ENCODE data around the gene MKRN2. TPM values are rescaled to one million over a fixed set of nuclear protein-coding genes. Genes with fewer than 3 reads are reported as not detected.

MKRN2 gene
- polyA plus RNA-seq, 1 experiment, result 62.3 TPM

DNA sequence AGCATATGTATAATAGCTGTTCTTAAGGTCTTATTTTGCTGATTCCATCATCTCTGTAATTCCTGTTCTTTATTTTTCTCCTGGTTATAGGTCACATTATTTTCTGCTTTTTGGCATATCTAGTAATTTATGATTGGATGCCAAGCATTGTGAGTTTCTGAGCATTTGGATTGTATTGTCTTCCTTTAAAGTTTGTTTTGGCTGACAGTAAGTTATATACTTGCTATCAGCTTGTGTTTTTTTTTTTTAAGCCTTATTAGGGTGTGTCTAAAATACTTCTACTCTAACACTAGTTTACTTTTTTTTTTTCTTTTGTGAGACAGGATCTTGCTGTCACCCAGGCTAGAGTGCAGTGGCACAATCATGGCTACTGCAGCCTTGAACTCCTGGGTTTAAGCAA lies 10.1 kb downstream of the MKRN2 start:
- CTCF ChIA-PET, result no interaction called here

DNA sequence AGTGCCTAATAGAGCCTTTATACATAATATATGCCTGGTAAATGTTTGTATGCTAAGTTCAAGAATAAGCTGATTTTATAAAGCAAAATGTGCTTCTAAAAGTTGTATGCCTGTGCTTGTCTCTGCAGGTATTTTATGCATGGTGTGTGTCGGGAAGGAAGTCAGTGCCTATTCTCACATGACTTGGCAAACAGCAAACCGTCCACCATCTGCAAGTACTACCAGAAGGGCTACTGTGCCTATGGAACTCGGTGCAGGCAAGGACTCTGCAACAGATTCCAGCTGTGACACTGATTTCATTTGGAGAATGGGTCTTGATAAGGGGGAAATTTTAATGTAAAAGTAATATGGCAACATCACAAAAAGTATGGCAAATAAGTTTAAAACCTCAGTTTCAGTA lies 11.9 kb downstream of the MKRN2 start:
- DNase-seq (ENCODE audit: low read depth, low spot score), result no peak
- ChIA-PET CTCF (no interaction called here), POLR2A (no interaction called here)
- Histone ChIP-seq H3K27me3 (ENCODE audit: control insufficient read depth, insufficient read depth, low read length) (no peaks in the 10 kb centered on the region), H3K4me3 (ENCODE audit: low read depth, low read length) (no peak overlapping the region), H3K27ac (ENCODE audit: low read depth, low read length) (no peak overlapping the region), H3K9me3 (ENCODE audit: control insufficient read depth, insufficient read depth, low read length) (0 out of 2 replicates have a peak, but pooled peaks cover 4% of the 10 kb centered on the region)
- TF ChIP-seq, protein P1, sequence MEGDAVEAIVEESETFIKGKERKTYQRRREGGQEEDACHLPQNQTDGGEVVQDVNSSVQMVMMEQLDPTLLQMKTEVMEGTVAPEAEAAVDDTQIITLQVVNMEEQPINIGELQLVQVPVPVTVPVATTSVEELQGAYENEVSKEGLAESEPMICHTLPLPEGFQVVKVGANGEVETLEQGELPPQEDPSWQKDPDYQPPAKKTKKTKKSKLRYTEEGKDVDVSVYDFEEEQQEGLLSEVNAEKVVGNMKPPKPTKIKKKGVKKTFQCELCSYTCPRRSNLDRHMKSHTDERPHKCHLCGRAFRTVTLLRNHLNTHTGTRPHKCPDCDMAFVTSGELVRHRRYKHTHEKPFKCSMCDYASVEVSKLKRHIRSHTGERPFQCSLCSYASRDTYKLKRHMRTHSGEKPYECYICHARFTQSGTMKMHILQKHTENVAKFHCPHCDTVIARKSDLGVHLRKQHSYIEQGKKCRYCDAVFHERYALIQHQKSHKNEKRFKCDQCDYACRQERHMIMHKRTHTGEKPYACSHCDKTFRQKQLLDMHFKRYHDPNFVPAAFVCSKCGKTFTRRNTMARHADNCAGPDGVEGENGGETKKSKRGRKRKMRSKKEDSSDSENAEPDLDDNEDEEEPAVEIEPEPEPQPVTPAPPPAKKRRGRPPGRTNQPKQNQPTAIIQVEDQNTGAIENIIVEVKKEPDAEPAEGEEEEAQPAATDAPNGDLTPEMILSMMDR (IDR thresholded peaks at IDR 0.05; ENCODE audit: low read depth, low read length), result no peak

More for the DNA sequence above, 10.1 kb downstream of the MKRN2 start:
- no peak overlapping the region for H3K4me3 ChIP-seq (ENCODE audit: low read depth, low read length)
- DNase-seq (ENCODE audit: low read depth, low spot score), result no peak
- no peaks in the 10 kb centered on the region for H3K27me3 ChIP-seq (ENCODE audit: control insufficient read depth, insufficient read depth, low read length)
- TF ChIP-seq, protein P1 (IDR thresholded peaks at IDR 0.05; ENCODE audit: low read depth, low read length), result no peak
- H3K9me3 ChIP-seq (ENCODE audit: control insufficient read depth, insufficient read depth, low read length), result 0 out of 2 replicates have a peak, but pooled peaks cover 4% of the 10 kb centered on the region
- H3K27ac ChIP-seq (ENCODE audit: low read depth, low read length), result no peak overlapping the region
- POLR2A ChIA-PET, result interaction anchor here (0.7 kb wide), 1 partner anchor 97 kb away, joined by 4 read pairs; no protein-coding TSS in a partner anchor

DNA sequence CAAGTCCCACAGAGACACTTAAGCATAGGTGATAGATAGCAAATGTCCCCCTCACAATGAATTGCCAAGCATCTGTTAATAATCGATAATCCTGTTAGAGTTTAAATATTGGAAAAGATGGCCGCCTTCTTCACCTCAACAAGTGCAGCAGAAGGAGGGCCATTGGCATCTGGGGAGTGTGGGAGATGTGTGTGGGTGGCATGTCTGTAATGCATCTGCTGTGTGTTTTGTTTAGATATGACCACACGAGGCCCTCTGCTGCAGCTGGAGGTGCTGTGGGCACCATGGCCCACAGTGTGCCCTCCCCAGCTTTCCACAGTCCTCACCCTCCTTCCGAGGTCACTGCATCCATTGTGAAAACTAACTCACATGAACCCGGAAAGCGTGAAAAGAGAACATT lies 12.9 kb downstream of the MKRN2 start:
- CTCF ChIA-PET, result no interaction called here

DNA sequence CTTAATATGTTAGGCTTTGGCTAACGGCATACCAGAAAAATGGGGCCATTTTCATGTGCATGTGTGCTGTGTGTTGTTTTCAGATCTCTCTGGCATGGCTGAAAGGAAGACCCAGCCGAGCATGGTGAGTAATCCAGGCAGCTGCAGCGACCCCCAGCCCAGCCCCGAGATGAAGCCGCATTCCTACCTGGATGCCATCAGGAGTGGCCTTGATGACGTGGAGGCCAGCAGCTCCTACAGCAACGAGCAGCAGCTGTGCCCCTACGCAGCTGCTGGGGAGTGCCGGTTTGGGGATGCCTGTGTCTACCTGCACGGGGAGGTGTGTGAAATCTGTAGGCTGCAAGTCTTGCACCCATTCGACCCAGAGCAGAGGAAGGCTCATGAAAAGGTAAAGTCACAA lies 15.1 kb downstream of the MKRN2 start:
- Histone ChIP-seq H3K27ac (ENCODE audit: low read depth, low read length) (no peak overlapping the region), H3K4me3 (ENCODE audit: low read depth, low read length) (no peak overlapping the region), H3K27me3 (ENCODE audit: control insufficient read depth, insufficient read depth, low read length) (no peaks in the 10 kb centered on the region), H3K9me3 (ENCODE audit: control insufficient read depth, insufficient read depth, low read length) (no peaks in the 10 kb centered on the region)
- no peak for DNase-seq (ENCODE audit: low read depth, low spot score)
- TF ChIP-seq, protein P1 (IDR thresholded peaks at IDR 0.05; ENCODE audit: low read depth, low read length), result no peak
- ChIA-PET POLR2A (no interaction called here), CTCF (no interaction called here)

More for the DNA sequence above, 12.9 kb downstream of the MKRN2 start:
- no peak overlapping the region for H3K4me3 ChIP-seq (ENCODE audit: low read depth, low read length)
- no peak for DNase-seq (ENCODE audit: low read depth, low spot score)
- no peak overlapping the region for H3K27ac ChIP-seq (ENCODE audit: low read depth, low read length)
- 0 out of 2 replicates have a peak, but pooled peaks cover 4% of the 10 kb centered on the region for H3K9me3 ChIP-seq (ENCODE audit: control insufficient read depth, insufficient read depth, low read length)
- no peaks in the 10 kb centered on the region for H3K27me3 ChIP-seq (ENCODE audit: control insufficient read depth, insufficient read depth, low read length)
- POLR2A ChIA-PET, result no interaction called here
- TF ChIP-seq, protein P1 (IDR thresholded peaks at IDR 0.05; ENCODE audit: low read depth, low read length), result no peak

- POLR2A ChIA-PET, result no interaction called here
- TF ChIP-seq, protein P1 (IDR thresholded peaks at IDR 0.05; ENCODE audit: low read depth, low read length), result no peak
- H3K9me3 ChIP-seq (ENCODE audit: control insufficient read depth, insufficient read depth, low read length), result no peaks in the 10 kb centered on the region; the same call in 1 of the 2 replicates
- H3K27ac ChIP-seq (ENCODE audit: low read depth, low read length), result peak overlapping the region; percentile 47
- no peaks in the 10 kb centered on the region for H3K27me3 ChIP-seq (ENCODE audit: control insufficient read depth, insufficient read depth, low read length)
- DNase-seq (ENCODE audit: low read depth, low spot score), result no peak
- CTCF ChIA-PET, result no interaction called here
- no peak overlapping the region for H3K4me3 ChIP-seq (ENCODE audit: low read depth, low read length)
These were observed 17.2 kb downstream of the MKRN2 start for GRCh38 chr3:12574131-12574530.
